ENCODE results near the gene PIM1. TPM values are rescaled to one million over a fixed set of nuclear protein-coding genes. Genes with fewer than 3 reads are reported as not detected.

Gene PIM1
- total RNA-seq, 2 experiments from 2014 or later, result 24.7 to 31.4 TPM

GRCh38 chr6:37205175-37205996 lies 35.4 kb downstream of the PIM1 start:
- Histone ChIP-seq H3K36me3 (ENCODE audit: insufficient read depth, low read length) (no peaks in the 10 kb centered on the region), H3K79me2 (ENCODE audit: insufficient read depth, low read depth, low read length) (no peaks in the 10 kb centered on the region), H3K9me2 (ENCODE audit: insufficient read depth, low read length) (no peaks in the 10 kb centered on the region), H3K27ac (ENCODE audit: low read depth, low read length, poor library complexity, severe bottlenecking) (no peak overlapping the region), H3K4me2 (ENCODE audit: low read length) (no peak overlapping the region), H3K9me3 (ENCODE audit: low read length) (no peaks in the 10 kb centered on the region), H2AFZ (ENCODE audit: low read length) (no peak overlapping the region), H3K4me1 (ENCODE audit: insufficient read depth, low read length, poor library complexity, severe bottlenecking) (no peaks in the 10 kb centered on the region), H4K20me1 (ENCODE audit: insufficient read depth, low read length) (no peaks in the 10 kb centered on the region), H3K4me3 (ENCODE audit: low read depth, low read length, poor library complexity, severe bottlenecking) (no peak overlapping the region)
- no peak for DNase-seq (ENCODE audit: low spot score)
- no TSS peak for BruUV-seq (replicated peaks)
- ChIA-PET POLR2A (interaction anchor here (0.7 kb wide), 2 partner anchors 50 to 162 kb away, joined by 3 read pairs; no protein-coding TSS in a partner anchor), CTCF (ENCODE audit: unreplicated experiment) (no interaction called here)
- intact Hi-C loops (cut with micrococcal nuclease; ENCODE audit: unreplicated experiment), result loop anchor here (5.0 kb wide), 1 partner anchor 438 kb away; no protein-coding TSS in a partner anchor
- TF ChIP-seq EZH2phosphoT487 (IDR thresholded peaks at IDR 0.05; ENCODE audit: borderline replicate concordance, low read depth, low read length), result no peak
- no peak for TF ChIP-seq CTCF (conservative IDR thresholded peaks at IDR 0.05; ENCODE audit: low read length)

- Histone ChIP-seq H3K9me2 (ENCODE audit: insufficient read depth, low read length) (no peaks in the 10 kb centered on the region), H2AFZ (ENCODE audit: low read length) (no peak overlapping the region), H3K36me3 (ENCODE audit: insufficient read depth, low read length) (no peaks in the 10 kb centered on the region), H3K79me2 (ENCODE audit: insufficient read depth, low read depth, low read length) (no peaks in the 10 kb centered on the region), H3K4me2 (ENCODE audit: low read length) (no peak overlapping the region), H4K20me1 (ENCODE audit: insufficient read depth, low read length) (no peaks in the 10 kb centered on the region), H3K4me1 (ENCODE audit: insufficient read depth, low read length, poor library complexity, severe bottlenecking) (no peaks in the 10 kb centered on the region), H3K9me3 (ENCODE audit: low read length) (no peaks in the 10 kb centered on the region), H3K27ac (ENCODE audit: low read depth, low read length, poor library complexity, severe bottlenecking) (no peak overlapping the region), H3K4me3 (ENCODE audit: low read depth, low read length, poor library complexity, severe bottlenecking) (no peak overlapping the region)
- no TSS peak for BruUV-seq (replicated peaks)
- CTCF ChIA-PET (ENCODE audit: unreplicated experiment), result no interaction called here
- intact Hi-C loops (cut with micrococcal nuclease; ENCODE audit: unreplicated experiment), result loop anchor here (5.0 kb wide), 1 partner anchor 439 kb away; no protein-coding TSS in a partner anchor
- DNase-seq (ENCODE audit: low spot score), result no peak
- POLR2A ChIA-PET, result interaction anchor here (0.7 kb wide), 1 partner anchor 162 kb away, joined by 3 read pairs; no protein-coding TSS in a partner anchor
- TF ChIP-seq EZH2phosphoT487 (IDR thresholded peaks at IDR 0.05; ENCODE audit: borderline replicate concordance, low read depth, low read length), result no peak
- TF ChIP-seq CTCF (conservative IDR thresholded peaks at IDR 0.05; ENCODE audit: low read length), result no peak
Measured at GRCh38 chr6:37205997-37206340, 36.0 kb downstream of the PIM1 start.

GRCh38 chr6:37206622-37207021 lies 36.7 kb downstream of the PIM1 start:
- no peak for DNase-seq (ENCODE audit: low spot score)
- Histone ChIP-seq H3K9me3 (ENCODE audit: low read length) (no peaks in the 10 kb centered on the region), H3K27ac (ENCODE audit: low read depth, low read length, poor library complexity, severe bottlenecking) (no peak overlapping the region), H4K20me1 (ENCODE audit: insufficient read depth, low read length) (no peaks in the 10 kb centered on the region), H2AFZ (ENCODE audit: low read length) (no peak overlapping the region), H3K4me1 (ENCODE audit: insufficient read depth, low read length, poor library complexity, severe bottlenecking) (no peaks in the 10 kb centered on the region), H3K4me2 (ENCODE audit: low read length) (no peak overlapping the region), H3K79me2 (ENCODE audit: insufficient read depth, low read depth, low read length) (no peaks in the 10 kb centered on the region), H3K4me3 (ENCODE audit: low read depth, low read length, poor library complexity, severe bottlenecking) (no peak overlapping the region), H3K36me3 (ENCODE audit: insufficient read depth, low read length) (no peaks in the 10 kb centered on the region), H3K9me2 (ENCODE audit: insufficient read depth, low read length) (no peaks in the 10 kb centered on the region)
- ChIA-PET CTCF (ENCODE audit: unreplicated experiment) (interaction anchor here (0.6 kb wide), 1 partner anchor 17 kb away, joined by 3 read pairs; no protein-coding TSS in a partner anchor), POLR2A (interaction anchor here (1.3 kb wide), 1 partner anchor 30 kb away, joined by 3 read pairs; no protein-coding TSS in a partner anchor)
- intact Hi-C loops (cut with micrococcal nuclease; ENCODE audit: unreplicated experiment), result loop anchor here (5.0 kb wide), 1 partner anchor 439 kb away; no protein-coding TSS in a partner anchor
- no TSS peak for BruUV-seq (replicated peaks)
- TF ChIP-seq CTCF (conservative IDR thresholded peaks at IDR 0.05; ENCODE audit: low read length), result no peak
- no peak for TF ChIP-seq EZH2phosphoT487 (IDR thresholded peaks at IDR 0.05; ENCODE audit: borderline replicate concordance, low read depth, low read length)
